Tibial nerve (tissue), 4 donors: ENCODE measurements around the gene SLC2A4RG. TPM values are rescaled to one million over a fixed set of nuclear protein-coding genes. Genes with fewer than 3 reads are reported as not detected.

Experiments
- DNase-seq, 2 donors: peaks; one replicate each; pipeline ENCODE4 v3.0.0-alpha.2; 2019; ENCODE audit warnings: low spot score in 2 of 2
- H3K27ac ChIP-seq, 4 donors: fragments of 200-600 bp; sonication (generic) in 3 of 4; one replicate each; pipeline ENCODE4 v1.5.1; 2017 to 2019; ENCODE audit warnings: mild to moderate bottlenecking in 1 of 4
- H3K27me3 ChIP-seq, 2 donors: fragments of 200-600 bp; sonication (generic) in 1 of 2; one replicate each; pipeline versions ENCODE4 v1.5.1 to v1.6.0; 2017 to 2019
- H3K36me3 ChIP-seq, 3 donors: fragments of 200-600 bp; sonication (generic); one replicate each; pipeline ENCODE4 v1.5.1; 2018 to 2019
- H3K4me1 ChIP-seq, 4 donors: fragments of 200-600 bp; sonication (generic) in 3 of 4; one replicate each; pipeline ENCODE4 v1.5.1; 2017 to 2019
- H3K4me3 ChIP-seq, 4 donors: fragments of 200-600 bp; sonication (generic) in 3 of 4; one replicate each; pipeline ENCODE4 v1.5.1; 2017 to 2019; ENCODE audit warnings: mild to moderate bottlenecking in 1 of 4, moderate library complexity in 1 of 4
- H3K9me3 ChIP-seq, 4 donors: fragments of 200-600 bp; sonication (generic) in 3 of 4; one replicate each; pipeline ENCODE4 v1.5.1; 2017 to 2019
- EP300 ChIP-seq, 2 donors: sonication (generic); formaldehyde crosslinking; IDR thresholded peaks; one replicate each; pipeline ENCODE4 v1.6.1; 2017; ENCODE audit warnings: antibody characterized with exemption in 2 of 2, mild to moderate bottlenecking in 1 of 2
- POLR2A ChIP-seq, 2 donors: fragments of 450-650 bp; IDR thresholded peaks; one replicate each; pipeline ENCODE4 v1.6.1; 2017; ENCODE audit warnings: antibody characterized with exemption in 2 of 2, mild to moderate bottlenecking in 2 of 2, moderate library complexity in 2 of 2
- WGBS, 2 donors: methylation state at CpG; one replicate each; pipeline ENCODE4 v1.1.5; 2018; 5-methylcytosine and 5-hydroxymethylcytosine counted together
- total RNA-seq, 4 donors: library from RNA; depleted of rRNA; stranded (reverse); fragments of >200 nt; gene quantifications; one replicate each; pipeline ENCODE4 v1.1.0, GENCODE V29; 2016
- TF ChIP-seq, protein P1 (sequence below), 5 experiments: fragments of 200-600 bp in 3 of 5; fragments of 450-650 bp in 2 of 5; sonication (generic) in 3 of 5; IDR thresholded peaks; one replicate each; pipeline ENCODE4 v1.5.1; 2016 to 2019; ENCODE audit warnings: antibody characterized with exemption in 5 of 5, mild to moderate bottlenecking in 3 of 5, moderate library complexity in 2 of 5

The SLC2A4RG gene
- total RNA-seq, result 100 to 1,000 TPM in 1 of 4 donors, 10 to 100 TPM in 3; 71.5 to 126 (median 72.5) TPM

DNA sequence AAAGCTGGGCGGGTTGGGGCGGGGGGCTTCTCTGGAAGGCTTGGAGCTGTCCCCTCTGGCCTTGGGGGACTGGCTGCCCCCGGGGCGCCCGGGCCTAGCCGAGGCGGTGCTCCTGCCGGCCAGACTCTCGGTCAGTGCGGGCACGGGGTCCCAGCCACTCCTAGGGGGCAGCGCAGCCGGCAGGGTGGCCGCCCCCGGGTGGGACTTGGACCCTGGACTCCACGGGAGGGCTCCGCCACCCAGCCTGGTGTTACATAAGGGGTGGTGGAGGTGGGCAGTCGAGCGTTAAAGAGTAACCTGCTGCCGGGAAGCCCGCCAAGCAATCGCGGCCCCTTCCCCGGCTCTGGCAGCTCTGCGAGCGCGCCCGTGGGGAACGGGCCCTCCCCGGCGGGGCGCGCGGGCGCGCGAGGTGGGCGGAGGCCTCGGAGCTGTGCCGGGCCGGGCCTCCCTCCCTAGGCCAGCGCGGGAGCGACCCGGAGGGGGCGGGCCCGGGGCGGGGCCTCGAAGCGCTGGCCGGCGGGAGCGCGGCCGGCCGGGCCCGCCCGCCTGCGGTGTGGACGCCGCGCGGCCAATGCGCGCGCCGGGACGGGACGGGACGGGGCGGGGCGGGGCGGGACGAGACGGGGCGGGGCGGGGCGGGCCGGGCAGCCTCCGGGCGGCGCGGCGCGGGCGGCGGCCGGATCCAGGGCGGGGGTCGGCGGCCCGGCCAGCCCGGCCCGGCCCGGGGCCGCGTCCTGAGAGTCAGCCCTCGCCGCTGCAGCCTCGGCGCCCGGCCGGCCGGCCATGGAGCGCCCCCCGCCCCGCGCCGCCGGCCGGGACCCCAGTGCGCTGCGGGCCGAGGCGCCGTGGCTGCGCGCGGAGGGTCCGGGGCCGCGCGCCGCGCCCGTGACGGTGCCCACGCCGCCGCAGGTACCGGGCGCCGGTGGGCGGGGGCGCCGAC lies at the start of gene SLC2A4RG:
TSS of gene SLC2A4RG (plus strand) at position 647 of the 940 bp plus-strand sequence. CDS start at position 784, 137 bp downstream.
- TF ChIP-seq POLR2A (IDR thresholded peaks at IDR 0.05) (no peak), EP300 (IDR thresholded peaks at IDR 0.05) (no peak)
- TF ChIP-seq, protein P1, sequence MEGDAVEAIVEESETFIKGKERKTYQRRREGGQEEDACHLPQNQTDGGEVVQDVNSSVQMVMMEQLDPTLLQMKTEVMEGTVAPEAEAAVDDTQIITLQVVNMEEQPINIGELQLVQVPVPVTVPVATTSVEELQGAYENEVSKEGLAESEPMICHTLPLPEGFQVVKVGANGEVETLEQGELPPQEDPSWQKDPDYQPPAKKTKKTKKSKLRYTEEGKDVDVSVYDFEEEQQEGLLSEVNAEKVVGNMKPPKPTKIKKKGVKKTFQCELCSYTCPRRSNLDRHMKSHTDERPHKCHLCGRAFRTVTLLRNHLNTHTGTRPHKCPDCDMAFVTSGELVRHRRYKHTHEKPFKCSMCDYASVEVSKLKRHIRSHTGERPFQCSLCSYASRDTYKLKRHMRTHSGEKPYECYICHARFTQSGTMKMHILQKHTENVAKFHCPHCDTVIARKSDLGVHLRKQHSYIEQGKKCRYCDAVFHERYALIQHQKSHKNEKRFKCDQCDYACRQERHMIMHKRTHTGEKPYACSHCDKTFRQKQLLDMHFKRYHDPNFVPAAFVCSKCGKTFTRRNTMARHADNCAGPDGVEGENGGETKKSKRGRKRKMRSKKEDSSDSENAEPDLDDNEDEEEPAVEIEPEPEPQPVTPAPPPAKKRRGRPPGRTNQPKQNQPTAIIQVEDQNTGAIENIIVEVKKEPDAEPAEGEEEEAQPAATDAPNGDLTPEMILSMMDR (IDR thresholded peaks at IDR 0.05), result no peak
- H3K4me3 ChIP-seq, result peak within 1 kb of the TSS; percentile 60 to 92 (median 70)
- no peaks in the 10 kb centered on the region for H3K27me3 ChIP-seq
- peaks cover 0 to 52% (median 4%) of the 10 kb centered on the region in 3 donors for H3K36me3 ChIP-seq
- H3K4me1 ChIP-seq, result peaks cover 0 to 61% (median 33%) of the 10 kb centered on the region in 4 donors
- peak; percentile 38 to 69 for DNase-seq
- peak within 1 kb of the TSS; percentile 94 to 99 (median 96) for H3K27ac ChIP-seq
- no peaks in the 10 kb centered on the region for H3K9me3 ChIP-seq
- WGBS, 2 donors, result 2% methylated on average over 10 to 62 of the region's 136 CpGs

- Histone ChIP-seq H3K4me3 (no peak overlapping the region), H3K9me3 (no peaks in the 10 kb centered on the region), H3K27me3 (no peaks in the 10 kb centered on the region), H3K27ac (peak overlapping the region in 2 of 4 donors; percentile 95 to 97), H3K4me1 (peaks cover 0 to 67% (median 35%) of the 10 kb centered on the region in 4 donors), H3K36me3 (peaks cover 0 to 53% (median 2%) of the 10 kb centered on the region in 3 donors)
- 82 to 85% methylated on average over 24 to 29 of the region's 40 CpGs for WGBS, 2 donors
- TF ChIP-seq, protein P1 (IDR thresholded peaks at IDR 0.05), result no peak
- TF ChIP-seq EP300 (IDR thresholded peaks at IDR 0.05), result no peak
- no peak for TF ChIP-seq POLR2A (IDR thresholded peaks at IDR 0.05)
- DNase-seq, result no peak
These were observed 49.3 kb upstream of the SLC2A4RG start for GRCh38 chr20:63690003-63690897.

GRCh38 chr20:63690898-63691710 lies 48.5 kb upstream of the SLC2A4RG start:
- TF ChIP-seq, protein P1 (IDR thresholded peaks at IDR 0.05), result no peak
- TF ChIP-seq POLR2A (IDR thresholded peaks at IDR 0.05) (no peak), EP300 (IDR thresholded peaks at IDR 0.05) (no peak)
- Histone ChIP-seq H3K4me3 (no peak overlapping the region), H3K36me3 (peaks cover 0 to 60% (median 2%) of the 10 kb centered on the region in 3 donors), H3K27ac (peak overlapping the region in 2 of 4 donors; percentile 50 to 66), H3K9me3 (no peaks in the 10 kb centered on the region), H3K27me3 (no peaks in the 10 kb centered on the region), H3K4me1 (peaks cover 0 to 67% (median 28%) of the 10 kb centered on the region in 4 donors)
- DNase-seq, result no peak
- WGBS, 2 donors, result 77 to 86% methylated on average over 18 to 21 of the region's 24 CpGs

DNA sequence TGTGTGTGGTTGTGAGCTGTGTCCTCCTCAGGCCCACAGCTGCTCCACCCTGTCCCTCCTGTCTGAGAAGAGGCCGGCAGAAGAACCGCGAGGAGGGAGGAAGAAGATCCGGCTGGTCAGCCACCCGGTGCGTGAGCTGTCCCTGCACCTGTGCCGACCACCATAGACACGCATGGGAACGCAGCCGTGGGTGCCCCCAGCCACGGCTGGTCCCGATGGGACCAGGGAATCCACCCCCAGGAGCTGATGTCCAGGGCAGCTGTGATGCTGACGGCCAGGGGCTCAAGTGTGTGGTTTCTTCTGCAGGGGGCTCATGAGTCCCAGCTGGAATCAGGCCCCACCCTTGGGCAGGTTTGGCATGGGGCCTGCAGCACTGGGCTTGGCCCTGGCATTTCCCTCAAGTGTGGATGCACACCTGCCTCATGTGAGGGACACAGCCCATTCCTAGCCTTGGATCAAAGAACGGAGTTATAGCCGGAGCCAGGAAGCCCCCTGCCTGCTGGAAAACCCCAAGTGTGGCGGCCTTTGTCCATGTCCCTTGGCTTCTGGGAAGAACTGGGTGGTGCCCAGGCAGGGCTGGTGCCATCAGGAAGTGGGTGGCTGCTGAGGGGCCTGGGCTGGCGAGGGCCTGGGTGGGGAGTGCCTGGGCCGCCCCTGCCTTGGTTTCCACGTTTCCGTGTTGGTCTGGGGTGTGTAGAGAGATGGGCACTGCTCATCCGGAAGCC lies 47.7 kb upstream of the SLC2A4RG start:
- Histone ChIP-seq H3K9me3 (no peaks in the 10 kb centered on the region), H3K36me3 (peaks cover 0 to 64% (median 2%) of the 10 kb centered on the region in 3 donors), H3K27ac (peak overlapping the region in 3 of 4 donors; percentile 38 to 66 (median 50)), H3K27me3 (no peaks in the 10 kb centered on the region), H3K4me3 (no peak overlapping the region), H3K4me1 (peaks cover 0 to 67% (median 28%) of the 10 kb centered on the region in 4 donors)
- no peak for DNase-seq
- TF ChIP-seq EP300 (IDR thresholded peaks at IDR 0.05) (no peak), POLR2A (IDR thresholded peaks at IDR 0.05) (no peak)
- TF ChIP-seq, protein P1 (IDR thresholded peaks at IDR 0.05), result no peak
- WGBS, 2 donors, result 69 to 85% methylated on average over 16 to 19 of the region's 21 CpGs
